Endodermal cell (in vitro differentiated cells): ENCODE results near the gene ZBTB22. TPM values are rescaled to one million over a fixed set of nuclear protein-coding genes. Genes with fewer than 3 reads are reported as not detected.

Experiments
- DNase-seq: peaks from one replicate; pipeline ENCODE4 v3.0.0-alpha.2; 2017
- H3K27ac ChIP-seq: 2 replicates; pipeline ENCODE4 v1.5.1; 2013; ENCODE audit warnings: mild to moderate bottlenecking, low read depth, low read length, moderate library complexity
- H3K27me3 ChIP-seq: 2 replicates; pipeline ENCODE4 v1.6.1; 2013; ENCODE audit warnings: mild to moderate bottlenecking, low read length, moderate library complexity; ENCODE audit not compliant: insufficient read depth, control insufficient read depth, poor library complexity, severe bottlenecking
- H3K36me3 ChIP-seq: 2 replicates; pipeline ENCODE4 v1.7.0; 2013; ENCODE audit warnings: mild to moderate bottlenecking, low read length, moderate library complexity; ENCODE audit not compliant: control insufficient read depth, insufficient read depth
- H3K4me1 ChIP-seq: one replicate; pipeline ENCODE4 v1.7.0; 2013; ENCODE audit warnings: low read length; ENCODE audit not compliant: control insufficient read depth, insufficient read depth
- H3K4me3 ChIP-seq: 2 replicates; pipeline ENCODE4 v1.5.1; 2013; ENCODE audit warnings: mild to moderate bottlenecking, low read length, moderate library complexity
- H3K9ac ChIP-seq: 2 replicates; pipeline ENCODE4 v1.6.1; 2013; ENCODE audit warnings: mild to moderate bottlenecking, low read length, moderate library complexity; ENCODE audit not compliant: poor library complexity, severe bottlenecking; ENCODE audit errors: extremely low read depth
- H3K9me3 ChIP-seq: 2 replicates; pipeline ENCODE4 v1.6.1; 2013; ENCODE audit warnings: mild to moderate bottlenecking, low read length, moderate library complexity; ENCODE audit not compliant: control insufficient read depth
- H3K27ac Mint-ChIP-seq: 2 replicates; pipeline ENCODE4 v1.8.0; 2020; ENCODE audit warnings: mixed read lengths
- H3K27me3 Mint-ChIP-seq: 2 replicates; pipeline ENCODE4 v1.8.0; 2021; ENCODE audit warnings: mild to moderate bottlenecking, mixed read lengths; ENCODE audit not compliant: insufficient read depth
- H3K36me3 Mint-ChIP-seq: 2 replicates; pipeline ENCODE4 v1.8.0; 2020; ENCODE audit warnings: low read depth, mixed read lengths
- H3K4me1 Mint-ChIP-seq: 2 replicates; pipeline ENCODE4 v1.8.0; 2020; ENCODE audit warnings: mixed read lengths
- H3K4me3 Mint-ChIP-seq: 2 replicates; pipeline ENCODE4 v1.8.0; 2020; ENCODE audit warnings: mild to moderate bottlenecking, moderate library complexity, mixed read lengths
- H3K9me3 Mint-ChIP-seq: 2 replicates; pipeline ENCODE4 v1.8.0; 2020; ENCODE audit warnings: mild to moderate bottlenecking, mixed read lengths
- CTCF ChIP-seq: fragments of 200-600 bp; sonication (generic); conservative IDR thresholded peaks from 2 replicates; pipeline ENCODE4 v1.5.0; 2021; ENCODE audit warnings: antibody characterized with exemption, mild to moderate bottlenecking
- WGBS, 2 experiments: methylation state at CpG; one replicate each; pipeline versions ENCODE4 v1.1.5 to v1.1.7; 2013; ENCODE audit warnings: missing lambda C conversion rate in 2 of 2, mixed read lengths in 1 of 2; ENCODE audit not compliant: insufficient coverage in 1 of 2, insufficient read length in 1 of 2; 5-methylcytosine and 5-hydroxymethylcytosine counted together
- total RNA-seq, 2 donors: library from RNA; stranded (reverse); fragmentation: NEBNext Ultra II Directional in 1 of 2; extraction: Animal tissue kit (Norgen Biotek cat#: 25700) in 1 of 2; gene quantifications; 2 replicates in 1 of 2; 3 replicates in 1 of 2; pipeline ENCODE4 v1.2.1, GENCODE V29; 2021

ZBTB22 gene
- total RNA-seq, 2 donors from 2014 or later, result 15.2 to 19.8 TPM

DNA sequence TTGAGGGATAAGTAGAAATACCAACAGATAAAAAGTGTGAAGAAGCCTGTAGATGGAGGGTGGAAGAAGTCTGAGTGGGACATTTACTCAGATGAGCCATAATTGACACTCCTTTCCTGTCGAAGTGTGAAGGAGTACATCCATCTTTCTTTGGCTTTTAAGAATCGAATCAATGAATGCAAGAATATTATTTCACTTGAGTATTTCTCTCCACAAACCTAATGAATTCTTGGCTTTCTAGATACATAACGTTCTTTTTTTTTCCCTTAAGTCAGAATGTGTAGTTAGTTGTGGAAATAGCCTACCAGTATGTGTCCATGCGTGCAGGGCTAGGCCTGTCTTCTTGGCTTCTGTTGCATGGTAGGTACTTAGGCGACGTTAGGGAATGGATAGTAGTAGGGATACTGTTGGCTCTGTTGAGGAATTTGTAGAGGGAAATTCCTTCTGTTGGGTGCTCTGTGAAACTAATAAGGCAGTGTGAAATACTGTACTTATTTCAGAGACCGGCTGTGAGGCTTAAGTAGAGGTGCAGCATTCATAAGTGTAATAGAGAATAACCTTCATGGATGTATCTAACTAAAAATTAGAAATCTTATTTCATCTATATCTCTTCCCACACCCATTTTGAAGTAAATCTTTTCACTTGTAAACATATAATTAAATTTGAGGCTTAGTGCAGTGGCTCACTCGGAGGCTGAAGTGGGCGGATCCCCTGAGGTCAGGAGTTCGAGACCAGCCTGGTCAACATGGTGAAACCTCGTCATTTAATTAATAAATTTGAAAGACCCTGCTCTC is 44.2 kb downstream of the ZBTB22 start:
- H3K9ac ChIP-seq, result peak overlapping the region; percentile 91
- H3K27me3 ChIP-seq, result no peaks in the 10 kb centered on the region
- Mint-ChIP-seq H3K36me3 (peaks cover 52% of the 10 kb centered on the region), H3K4me1 (peaks cover 35% of the 10 kb centered on the region), H3K4me3 (peak overlapping the region; percentile 98), H3K9me3 (no peaks in the 10 kb centered on the region), H3K27ac (peak overlapping the region; percentile 91), H3K27me3 (no peaks in the 10 kb centered on the region)
- H3K4me3 ChIP-seq, result peak overlapping the region; percentile 98
- DNase-seq, result no peak
- no peaks in the 10 kb centered on the region for H3K9me3 ChIP-seq
- H3K4me1 ChIP-seq, result no peaks in the 10 kb centered on the region
- no peak for TF ChIP-seq CTCF
- WGBS, 2 experiments, result 65 to 75% methylated on average over 7 to 11 of the region's 11 CpGs
- peaks cover 54% of the 10 kb centered on the region for H3K36me3 ChIP-seq
- no peak overlapping the region for H3K27ac ChIP-seq

DNA sequence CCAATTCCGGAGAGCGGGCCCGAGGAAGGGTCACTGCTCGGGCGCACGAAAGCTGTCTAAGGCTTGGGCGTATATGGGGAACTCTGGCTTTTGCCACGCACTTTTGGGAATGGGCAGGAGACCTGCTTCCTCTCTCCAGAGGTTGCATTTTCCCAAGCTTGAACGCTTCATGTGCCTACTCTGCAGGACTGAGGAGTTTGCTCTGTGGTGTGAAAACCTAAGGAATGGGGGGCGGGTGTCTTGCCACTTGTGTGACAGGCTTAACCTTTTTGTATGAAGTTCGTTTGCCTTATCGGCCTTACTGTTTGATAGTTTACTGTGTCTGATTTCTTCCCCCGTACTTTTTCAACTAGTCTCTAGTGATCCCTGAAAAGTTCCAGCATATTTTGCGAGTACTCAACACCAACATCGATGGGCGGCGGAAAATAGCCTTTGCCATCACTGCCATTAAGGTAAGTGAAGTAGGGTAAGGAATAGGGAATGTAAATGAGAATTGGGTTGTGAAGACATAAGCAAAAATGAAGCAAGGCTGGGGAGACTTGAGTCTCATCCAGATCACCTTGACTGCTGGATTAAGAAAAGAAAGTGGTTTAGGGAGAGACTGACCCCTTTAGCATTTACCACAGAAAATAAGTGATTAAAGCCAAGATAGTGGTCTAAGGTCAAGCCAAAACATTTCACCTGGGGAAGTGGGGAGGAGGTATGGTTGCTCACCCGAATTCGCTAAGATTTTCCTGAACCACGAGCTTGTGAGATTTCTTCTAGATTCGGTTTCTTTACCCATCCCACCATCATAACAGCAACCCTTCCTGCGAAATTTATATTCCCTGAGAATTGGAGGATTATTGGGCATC is 45.0 kb downstream of the ZBTB22 start:
- H3K36me3 Mint-ChIP-seq, result peaks cover 58% of the 10 kb centered on the region
- 0 to 2% methylated on average over 8 to 22 of the region's 22 CpGs for WGBS, 2 experiments

More for the DNA sequence above, 45.0 kb downstream of the ZBTB22 start:
- Histone ChIP-seq H3K9ac (peak overlapping the region; percentile 91), H3K9me3 (no peaks in the 10 kb centered on the region), H3K4me3 (peak overlapping the region; percentile 98), H3K27ac (peak overlapping the region; percentile 85), H3K27me3 (no peaks in the 10 kb centered on the region), H3K4me1 (no peaks in the 10 kb centered on the region), H3K36me3 (peaks cover 62% of the 10 kb centered on the region)
- DNase-seq, result no peak
- H3K9me3 Mint-ChIP-seq, result no peaks in the 10 kb centered on the region
- H3K27ac Mint-ChIP-seq, result peak overlapping the region; percentile 91
- peak overlapping the region; percentile 98 for H3K4me3 Mint-ChIP-seq
- H3K4me1 Mint-ChIP-seq, result peaks cover 31% of the 10 kb centered on the region
- no peaks in the 10 kb centered on the region for H3K27me3 Mint-ChIP-seq
- no peak for TF ChIP-seq CTCF
